ENCODE results near the gene COL6A1.
"Not testable (repeated sequence)": the region's sequence is repeated elsewhere in the genome, so short reads cannot be mapped to it uniquely, and the experiment has no call there.

Gene COL6A1

GRCh38 chr21:45996311-45997204 lies 15.0 kb downstream of the COL6A1 start:
- DNase-seq, result no peak

GRCh38 chr21:45997205-45997494 lies 15.6 kb downstream of the COL6A1 start:
- DNase-seq, result no peak

DNA sequence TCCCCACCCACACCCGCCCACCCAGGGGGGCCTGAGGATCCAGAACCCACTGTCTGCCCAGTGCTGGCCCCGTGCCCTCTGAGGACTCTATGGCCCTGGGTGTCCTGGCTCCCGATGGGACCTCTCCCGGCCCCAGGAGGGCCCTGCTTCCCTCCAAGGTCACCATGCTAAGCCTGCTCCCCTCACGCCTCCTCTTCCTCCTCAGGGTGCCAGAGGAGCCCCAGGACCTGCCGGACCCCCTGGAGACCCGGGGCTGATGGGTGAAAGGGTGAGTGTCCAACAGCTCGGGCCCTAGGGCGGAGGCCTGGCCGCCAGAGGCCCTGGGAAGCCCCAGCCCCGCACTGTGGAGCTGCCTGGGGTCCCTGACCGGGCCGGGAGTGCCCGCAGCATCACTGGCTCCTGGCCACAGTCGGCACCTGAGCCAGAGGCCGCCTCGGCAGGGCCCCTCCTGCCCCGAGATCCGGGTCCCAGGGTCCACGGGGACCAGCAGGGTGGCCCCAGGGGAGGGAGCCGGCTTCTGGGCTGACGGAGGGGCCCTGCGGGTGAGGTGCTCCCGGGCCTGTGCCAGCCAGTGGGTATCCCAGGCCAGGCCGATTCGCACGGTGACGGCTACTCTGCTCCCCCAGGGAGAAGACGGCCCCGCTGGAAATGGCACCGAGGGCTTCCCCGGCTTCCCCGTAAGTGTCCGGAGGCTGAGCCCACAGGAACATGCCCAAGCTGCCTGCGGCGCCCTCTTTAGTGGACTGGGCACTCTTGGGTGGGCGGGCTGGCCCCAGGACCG lies 16.1 kb downstream of the COL6A1 start:
- no peak for DNase-seq

DNA sequence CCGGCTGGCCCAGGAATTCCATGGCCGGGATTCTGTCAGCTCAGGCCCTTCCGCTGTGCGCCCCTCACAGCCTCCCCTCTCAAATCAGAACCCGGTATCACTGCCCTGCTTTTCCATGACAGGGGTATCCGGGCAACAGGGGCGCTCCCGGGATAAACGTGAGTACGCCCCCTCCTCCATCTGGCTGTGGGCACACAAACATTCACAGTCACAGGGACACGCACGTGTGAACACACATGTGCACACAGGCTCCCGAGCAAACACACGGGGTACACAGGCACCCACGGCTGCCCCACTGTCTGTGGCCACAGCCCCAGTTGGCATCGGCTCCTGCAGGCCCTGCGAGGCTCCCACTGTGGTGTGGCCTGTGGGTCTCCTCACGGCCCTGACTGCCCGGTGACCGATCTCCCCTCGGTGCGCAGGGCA lies 16.7 kb downstream of the COL6A1 start:
- no peak for DNase-seq

DNA sequence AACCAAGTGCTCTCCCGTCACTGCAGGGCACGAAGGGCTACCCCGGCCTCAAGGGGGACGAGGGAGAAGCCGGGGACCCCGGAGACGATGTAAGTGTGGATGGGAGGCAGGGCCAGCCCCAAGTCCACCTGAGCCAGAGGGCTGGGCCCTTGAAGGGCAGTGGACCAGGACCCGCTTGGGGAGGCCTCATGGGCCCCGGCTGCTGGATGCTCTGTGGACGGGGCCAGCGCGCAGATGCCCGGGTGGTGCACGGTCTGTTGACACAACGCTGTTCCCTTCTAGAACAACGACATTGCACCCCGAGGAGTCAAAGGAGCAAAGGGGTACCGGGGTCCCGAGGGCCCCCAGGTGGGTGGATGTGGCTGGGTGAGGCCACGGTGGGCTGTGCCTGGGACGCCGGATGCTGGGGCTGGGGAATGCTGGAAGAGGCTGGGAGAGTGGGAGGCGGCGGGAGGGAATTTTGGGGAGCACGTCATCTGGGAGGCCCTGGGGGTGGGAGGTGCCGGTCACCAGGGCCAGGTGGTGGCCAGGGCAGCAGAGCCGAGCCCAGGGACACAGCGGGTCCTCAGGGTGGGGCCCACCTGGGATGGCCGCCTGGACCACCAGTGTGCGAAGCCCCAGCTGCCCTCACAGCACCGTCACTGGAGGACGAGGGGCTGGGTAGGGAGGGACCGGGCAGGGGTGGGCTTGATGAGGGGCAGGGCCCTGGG lies 17.5 kb downstream of the COL6A1 start:
- DNase-seq, result no peak

DNA sequence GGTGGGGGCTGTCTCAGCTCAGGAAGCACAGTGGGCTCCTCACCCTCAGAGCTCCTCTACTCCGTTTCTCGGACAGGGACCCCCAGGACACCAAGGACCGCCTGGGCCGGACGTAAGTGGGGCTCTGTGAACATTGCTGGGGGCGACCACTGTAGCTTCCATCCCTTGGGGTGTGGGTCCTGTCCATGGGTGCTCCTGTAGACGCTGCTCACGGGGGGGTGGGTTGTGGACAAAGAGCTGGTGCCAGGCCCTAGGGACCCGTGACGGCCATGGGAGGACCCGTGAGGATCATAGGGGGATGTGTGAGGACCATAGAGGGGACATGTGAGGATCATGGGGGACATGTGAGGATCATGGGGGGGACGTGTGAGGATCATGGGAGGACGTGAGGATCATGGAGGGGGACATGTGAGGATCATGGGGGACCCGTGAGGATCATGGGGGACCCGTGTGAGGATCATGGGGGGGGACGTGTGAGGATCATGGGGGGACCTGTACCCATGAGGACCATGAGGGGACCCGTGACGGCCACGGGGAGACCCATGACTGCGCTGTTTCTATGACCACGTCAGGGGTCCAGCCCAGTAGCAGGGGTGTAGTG lies 18.1 kb downstream of the COL6A1 start:
- no peak for DNase-seq

- DNase-seq, result no peak
Measured at GRCh38 chr21:46000182-46000730, 18.7 kb downstream of the COL6A1 start.

GRCh38 chr21:46000731-46001641 lies 19.4 kb downstream of the COL6A1 start:
- DNase-seq, result no peak

DNA sequence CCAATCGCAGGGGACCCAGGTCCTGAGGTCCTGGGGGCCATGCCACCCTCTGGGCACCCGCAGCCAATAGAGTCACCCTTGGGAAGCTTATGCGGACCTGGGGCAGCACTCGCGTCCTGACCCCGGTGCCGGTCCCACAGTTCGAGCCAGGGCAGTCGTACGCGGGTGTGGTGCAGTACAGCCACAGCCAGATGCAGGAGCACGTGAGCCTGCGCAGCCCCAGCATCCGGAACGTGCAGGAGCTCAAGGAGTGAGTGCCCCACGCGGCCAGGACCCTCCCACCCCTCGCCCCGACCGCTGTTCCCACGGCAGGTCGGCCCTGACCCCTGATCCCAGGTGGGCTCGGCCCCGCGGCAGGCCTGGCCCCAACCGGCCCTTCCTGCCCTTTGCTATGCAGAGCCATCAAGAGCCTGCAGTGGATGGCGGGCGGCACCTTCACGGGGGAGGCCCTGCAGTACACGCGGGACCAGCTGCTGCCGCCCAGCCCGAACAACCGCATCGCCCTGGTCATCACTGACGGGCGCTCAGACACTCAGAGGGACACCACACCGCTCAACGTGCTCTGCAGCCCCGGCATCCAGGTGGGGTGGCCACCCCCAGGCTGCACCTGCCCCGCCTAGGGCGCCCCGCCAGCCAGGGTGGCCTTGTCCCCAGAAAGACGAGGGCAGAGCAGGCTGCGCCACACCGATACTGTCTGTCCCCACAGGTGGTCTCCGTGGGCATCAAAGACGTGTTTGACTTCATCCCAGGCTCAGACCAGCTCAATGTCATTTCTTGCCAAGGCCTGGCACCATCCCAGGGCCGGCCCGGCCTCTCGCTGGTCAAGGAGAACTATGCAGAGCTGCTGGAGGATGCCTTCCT lies 20.5 kb downstream of the COL6A1 start:
- DNase-seq, result no peak

DNA sequence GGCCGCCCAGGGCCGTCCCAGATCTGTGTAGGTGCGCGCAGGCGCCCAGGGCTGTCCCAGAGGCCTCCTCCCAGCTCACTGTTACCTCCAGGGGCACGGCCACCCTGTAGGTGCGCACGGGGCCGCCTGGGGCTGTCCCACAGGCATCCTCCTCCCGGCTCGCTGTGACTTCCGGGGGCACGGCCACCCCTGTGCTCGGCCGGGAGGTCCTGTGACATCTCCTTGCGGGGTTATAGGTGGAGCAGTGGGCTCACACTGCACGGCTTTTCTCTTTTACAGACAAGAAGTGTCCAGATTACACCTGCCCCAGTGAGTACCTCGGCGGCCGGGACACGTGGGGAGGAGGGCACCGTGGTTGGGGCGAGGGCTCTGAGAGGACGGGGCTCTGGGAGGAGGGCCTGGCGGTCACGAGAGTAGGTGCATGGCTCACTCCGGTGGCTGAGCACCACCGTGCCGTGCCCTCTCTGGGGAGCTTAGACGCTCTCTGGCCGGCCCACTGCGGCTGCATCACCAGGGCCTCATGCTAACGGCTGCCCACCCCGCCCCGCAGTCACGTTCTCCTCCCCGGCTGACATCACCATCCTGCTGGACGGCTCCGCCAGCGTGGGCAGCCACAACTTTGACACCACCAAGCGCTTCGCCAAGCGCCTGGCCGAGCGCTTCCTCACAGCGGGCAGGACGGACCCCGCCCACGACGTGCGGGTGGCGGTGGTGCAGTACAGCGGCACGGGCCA lies 21.4 kb downstream of the COL6A1 start:
- no peak for DNase-seq

DNA sequence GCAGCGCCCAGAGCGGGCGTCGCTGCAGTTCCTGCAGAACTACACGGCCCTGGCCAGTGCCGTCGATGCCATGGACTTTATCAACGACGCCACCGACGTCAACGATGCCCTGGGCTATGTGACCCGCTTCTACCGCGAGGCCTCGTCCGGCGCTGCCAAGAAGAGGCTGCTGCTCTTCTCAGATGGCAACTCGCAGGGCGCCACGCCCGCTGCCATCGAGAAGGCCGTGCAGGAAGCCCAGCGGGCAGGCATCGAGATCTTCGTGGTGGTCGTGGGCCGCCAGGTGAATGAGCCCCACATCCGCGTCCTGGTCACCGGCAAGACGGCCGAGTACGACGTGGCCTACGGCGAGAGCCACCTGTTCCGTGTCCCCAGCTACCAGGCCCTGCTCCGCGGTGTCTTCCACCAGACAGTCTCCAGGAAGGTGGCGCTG lies 22.0 kb downstream of the COL6A1 start:
- DNase-seq, result no peak

DNA sequence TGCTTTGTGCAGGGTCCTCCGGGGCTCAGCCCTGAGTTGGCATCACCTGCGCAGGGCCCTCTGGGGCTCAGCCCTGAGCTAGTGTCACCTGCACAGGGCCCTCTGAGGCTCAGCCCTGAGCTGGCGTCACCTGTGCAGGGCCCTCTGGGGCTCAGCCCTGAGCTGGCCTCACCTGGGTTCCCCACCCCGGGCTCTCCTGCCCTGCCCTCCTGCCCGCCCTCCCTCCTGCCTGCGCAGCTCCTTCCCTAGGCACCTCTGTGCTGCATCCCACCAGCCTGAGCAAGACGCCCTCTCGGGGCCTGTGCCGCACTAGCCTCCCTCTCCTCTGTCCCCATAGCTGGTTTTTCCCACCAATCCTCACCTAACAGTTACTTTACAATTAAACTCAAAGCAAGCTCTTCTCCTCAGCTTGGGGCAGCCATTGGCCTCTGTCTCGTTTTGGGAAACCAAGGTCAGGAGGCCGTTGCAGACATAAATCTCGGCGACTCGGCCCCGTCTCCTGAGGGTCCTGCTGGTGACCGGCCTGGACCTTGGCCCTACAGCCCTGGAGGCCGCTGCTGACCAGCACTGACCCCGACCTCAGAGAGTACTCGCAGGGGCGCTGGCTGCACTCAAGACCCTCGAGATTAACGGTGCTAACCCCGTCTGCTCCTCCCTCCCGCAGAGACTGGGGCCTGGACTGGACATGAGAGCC lies 22.7 kb downstream of the COL6A1 start:
- no peak for DNase-seq

DNA sequence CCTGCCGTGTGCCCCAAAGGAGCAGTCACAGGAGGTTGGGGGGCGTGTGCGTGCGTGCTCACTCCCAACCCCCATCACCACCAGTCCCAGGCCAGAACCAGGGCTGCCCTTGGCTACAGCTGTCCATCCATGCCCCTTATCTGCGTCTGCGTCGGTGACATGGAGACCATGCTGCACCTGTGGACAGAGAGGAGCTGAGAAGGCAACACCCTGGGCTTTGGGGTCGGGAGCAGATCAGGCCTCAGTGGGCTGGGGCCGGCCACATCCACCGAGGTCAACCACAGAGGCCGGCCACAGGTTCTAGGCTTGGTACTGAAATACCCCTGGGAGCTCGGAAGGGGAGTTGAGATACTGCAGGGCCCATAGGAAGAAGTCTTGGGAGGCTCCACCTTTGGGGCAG lies 23.5 kb downstream of the COL6A1 start:
- DNase-seq, result no peak

GRCh38 chr21:46005481-46005881 lies 23.9 kb downstream of the COL6A1 start:
- no peak for DNase-seq

DNA sequence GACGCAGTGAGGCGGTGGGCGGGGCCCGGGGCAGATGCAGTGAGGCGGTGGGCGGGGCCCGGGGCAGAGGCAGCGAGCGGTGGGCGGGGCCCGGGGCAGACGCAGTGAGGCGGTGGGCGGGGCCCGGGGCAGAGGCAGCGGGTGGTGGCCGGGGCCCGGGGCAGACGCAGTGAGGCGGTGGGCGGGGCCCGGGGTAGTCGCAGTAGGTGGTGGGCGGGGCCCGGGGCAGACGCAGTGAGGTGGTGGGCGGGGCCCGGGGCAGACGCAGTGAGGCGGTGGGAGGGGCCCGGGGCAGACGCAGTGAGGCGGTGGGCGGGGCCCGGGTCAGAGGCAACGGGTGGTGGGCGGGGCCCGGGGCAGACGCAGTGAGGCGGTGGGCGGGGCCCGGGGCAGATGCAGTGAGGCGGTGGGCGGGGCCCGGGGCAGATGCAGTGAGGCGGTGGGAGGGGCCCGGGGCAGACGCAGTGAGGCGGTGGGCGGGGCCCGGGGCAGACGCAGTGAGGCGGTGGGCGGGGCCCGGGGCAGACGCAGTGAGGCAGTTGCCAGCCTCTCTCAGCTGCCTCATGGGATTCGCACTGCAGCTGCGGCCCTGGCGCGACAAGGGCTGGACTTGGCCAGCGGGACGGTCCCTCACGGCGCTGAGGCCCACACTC lies 24.4 kb downstream of the COL6A1 start:
- DNase-seq, result not testable (repeated sequence)

GRCh38 chr21:46006547-46007491 lies 25.2 kb downstream of the COL6A1 start:
- no peak for DNase-seq

- DNase-seq, result no peak
Measured at GRCh38 chr21:46007492-46007868, 25.9 kb downstream of the COL6A1 start.
